GM19023 (cell line): ENCODE measurements around the gene ST8SIA5.

Experiments
- ATAC-seq: cut with Tn5 transposase; IDR thresholded peaks from one replicate; pipeline ENCODE4 v1.9.1; 2021; ENCODE audit warnings: mild to moderate bottlenecking, moderate library complexity; ENCODE audit not compliant: unreplicated experiment

The ST8SIA5 gene

GRCh38 chr18:46632401-46633071 lies 124.3 kb downstream of the ST8SIA5 start:
- ATAC-seq, result no peak

GRCh38 chr18:46630991-46631390 lies 125.9 kb downstream of the ST8SIA5 start:
- no peak for ATAC-seq

- no peak for ATAC-seq
Observed at GRCh38 chr18:46630160-46630559, 126.7 kb downstream of the ST8SIA5 start.

GRCh38 chr18:46629361-46629760 lies 127.5 kb downstream of the ST8SIA5 start:
- ATAC-seq, result no peak

- ATAC-seq, result no peak
Observed at GRCh38 chr18:46628206-46628605, 128.6 kb downstream of the ST8SIA5 start.

GRCh38 chr18:46627136-46627535 lies 129.7 kb downstream of the ST8SIA5 start:
- ATAC-seq, result no peak

- ATAC-seq, result no peak
Observed at GRCh38 chr18:46625069-46625468, 131.8 kb downstream of the ST8SIA5 start.

- ATAC-seq, result no peak
Observed at GRCh38 chr18:46624127-46624526, 132.7 kb downstream of the ST8SIA5 start.

- no peak for ATAC-seq
Observed at GRCh38 chr18:46623541-46623940, 133.3 kb downstream of the ST8SIA5 start.

- no peak for ATAC-seq
Observed at GRCh38 chr18:46622999-46623398, 133.9 kb downstream of the ST8SIA5 start.

- ATAC-seq, result no peak
Observed at GRCh38 chr18:46622451-46622850, 134.4 kb downstream of the ST8SIA5 start.

GRCh38 chr18:46621871-46622270 lies 135.0 kb downstream of the ST8SIA5 start:
- ATAC-seq, result no peak

- ATAC-seq, result no peak
Observed at GRCh38 chr18:46621111-46621766, 135.6 kb downstream of the ST8SIA5 start.

- ATAC-seq, result no peak
Observed at GRCh38 chr18:46619559-46619958, 137.3 kb downstream of the ST8SIA5 start.
